Lower leg skin (tissue), 4 donors: ENCODE data around the gene CDK13. TPM values are rescaled to one million over a fixed set of nuclear protein-coding genes. Genes with fewer than 3 reads are reported as not detected.
A peak's percentile ranks its signal among the peaks of the same experiment; 100 is the strongest.

Experiments
- DNase-seq, 2 donors: peaks; one replicate each; pipeline ENCODE4 v3.0.0-alpha.2; 2019; ENCODE audit warnings: low spot score in 2 of 2
- H3K4me3 ChIP-seq: fragments of 200-600 bp; sonication (generic); 2 replicates; pipeline ENCODE4 v1.5.1; 2017; ENCODE audit warnings: mild to moderate bottlenecking, low read depth; ENCODE audit not compliant: poor library complexity, severe bottlenecking
- CTCF ChIP-seq, 3 donors: fragments of 450-650 bp; IDR thresholded peaks; one replicate each; pipeline ENCODE4 v1.5.1; 2016; ENCODE audit warnings: antibody characterized with exemption in 3 of 3, mild to moderate bottlenecking in 3 of 3, moderate library complexity in 2 of 3
- POLR2A ChIP-seq, 2 donors: fragments of 450-650 bp; IDR thresholded peaks; one replicate each; pipeline ENCODE4 v1.6.1; 2016 to 2017; ENCODE audit warnings: antibody characterized with exemption in 2 of 2, mild to moderate bottlenecking in 1 of 2, moderate library complexity in 1 of 2
- WGBS, 2 donors: methylation state at CpG; one replicate each; pipeline ENCODE4 v1.1.5; 2018; 5-methylcytosine and 5-hydroxymethylcytosine counted together
- intact Hi-C: fragments of 100-400 bp; cut with DNase I; formaldehyde crosslinking; loops from one replicate; pipeline ENCODE4 v1.15.0; 2023; ENCODE audit warnings: low total_unique reads
- total RNA-seq, 4 donors: library from RNA; depleted of rRNA; stranded (reverse); fragments of >200 nt; gene quantifications; one replicate each; pipeline ENCODE4 v1.1.0, GENCODE V29; 2016

Gene CDK13
- total RNA-seq, 4 donors from 2014 or later: 51.6 to 92.8 (median 60.3) TPM

DNA sequence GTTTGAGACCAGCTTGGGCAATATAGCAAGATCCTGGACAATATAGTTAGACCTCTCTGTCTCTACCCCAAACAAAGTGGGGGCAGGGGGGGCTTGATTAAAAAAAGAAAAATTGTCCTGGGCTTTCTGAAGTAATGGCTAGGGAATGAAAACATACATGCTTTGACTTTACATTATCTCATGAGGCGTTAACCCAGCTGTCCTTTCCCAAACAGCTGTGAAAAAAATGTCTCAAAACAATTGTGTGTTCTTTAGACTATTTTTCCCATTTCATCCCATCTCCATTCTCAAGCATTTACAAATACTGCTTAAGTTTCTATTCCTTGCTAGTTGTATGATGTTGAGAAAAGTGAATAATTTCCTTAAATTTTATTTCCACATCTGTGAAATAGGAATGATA lies 27.0 kb upstream of the CDK13 start:
- no peak overlapping the region for H3K4me3 ChIP-seq
- intact Hi-C loops: no loop called here
- peak in 1 of 2 donors; percentile 14 for DNase-seq
- TF ChIP-seq POLR2A (IDR thresholded peaks at IDR 0.05): no peak
- TF ChIP-seq CTCF (IDR thresholded peaks at IDR 0.05): no peak
- WGBS, 2 donors: 77 to 86% methylated on average over 1 of the region's 1 CpG

DNA sequence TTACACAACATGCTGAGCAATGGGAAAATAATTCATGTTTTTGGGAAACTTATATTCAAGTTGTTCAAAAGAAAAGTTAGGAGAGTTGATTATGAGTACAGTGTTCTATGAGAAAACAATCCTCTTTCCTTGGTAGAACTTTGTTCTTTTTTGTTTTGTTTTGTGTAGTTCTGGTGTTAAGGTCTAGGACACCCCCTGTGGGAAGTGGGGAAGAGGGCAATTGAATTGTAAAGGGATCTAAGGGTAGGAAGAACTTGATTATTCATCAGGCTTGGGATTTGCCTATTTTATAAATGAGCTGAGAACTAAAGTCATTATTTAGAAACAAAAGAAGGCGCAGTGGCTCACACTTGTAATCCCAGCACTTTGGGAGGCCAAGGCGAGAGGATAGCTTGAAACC lies 25.9 kb upstream of the CDK13 start:
- WGBS, 2 donors: 90 to 93% methylated on average over 2 of the region's 2 CpGs
- TF ChIP-seq POLR2A (IDR thresholded peaks at IDR 0.05) (no peak), CTCF (IDR thresholded peaks at IDR 0.05) (no peak)
- intact Hi-C loops: no loop called here
- H3K4me3 ChIP-seq: no peak overlapping the region
- DNase-seq: no peak

- TF ChIP-seq CTCF (IDR thresholded peaks at IDR 0.05): no peak
- H3K4me3 ChIP-seq: no peak overlapping the region
- DNase-seq: no peak
- intact Hi-C loops: no loop called here
Observed at GRCh38 chr7:39926111-39926510, 23.9 kb upstream of the CDK13 start.

- DNase-seq: peak in 1 of 2 donors; percentile 57
- TF ChIP-seq POLR2A (IDR thresholded peaks at IDR 0.05) (no peak), CTCF (IDR thresholded peaks at IDR 0.05) (no peak)
Observed at GRCh38 chr7:39927018-39927417, 23.0 kb upstream of the CDK13 start.

DNA sequence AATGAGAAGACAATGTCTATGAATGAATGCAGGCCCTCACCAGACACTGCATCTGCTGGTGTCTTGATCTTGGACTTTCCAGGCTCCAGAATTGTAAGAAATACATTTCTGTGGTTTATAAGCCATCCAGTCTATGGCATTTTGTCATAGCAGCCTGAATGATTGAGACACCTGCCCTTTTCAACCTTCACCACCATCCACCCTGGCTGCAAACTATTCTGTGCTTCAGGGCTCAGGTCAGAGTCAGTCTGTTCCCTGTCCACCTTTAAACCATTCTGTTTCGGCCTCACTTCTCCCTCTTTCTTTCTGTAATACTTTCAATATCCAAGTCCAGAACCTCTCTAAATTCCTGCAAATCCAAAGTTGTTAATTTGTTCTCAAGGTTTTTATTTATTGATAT lies 15.9 kb upstream of the CDK13 start:
- TF ChIP-seq CTCF (IDR thresholded peaks at IDR 0.05) (no peak), POLR2A (IDR thresholded peaks at IDR 0.05) (no peak)
- 92 to 96% methylated on average over 1 of the region's 1 CpG for WGBS, 2 donors
- intact Hi-C loops: no loop called here
- no peak overlapping the region for H3K4me3 ChIP-seq
- DNase-seq: no peak

More at GRCh38 chr7:39927018-39927417, 23.0 kb upstream of the CDK13 start:
- H3K4me3 ChIP-seq: no peak overlapping the region
- intact Hi-C loops: no loop called here
- 55 to 62% methylated on average over 7 of the region's 7 CpGs for WGBS, 2 donors

- no peak overlapping the region for H3K4me3 ChIP-seq
- DNase-seq: no peak
- 68 to 78% methylated on average over 3 of the region's 3 CpGs for WGBS, 2 donors
- intact Hi-C loops: no loop called here
- TF ChIP-seq POLR2A (IDR thresholded peaks at IDR 0.05) (no peak), CTCF (IDR thresholded peaks at IDR 0.05) (no peak)
Observed at GRCh38 chr7:39936761-39937160, 13.3 kb upstream of the CDK13 start.
